Suprapubic skin (tissue), 4 donors: Measurements from ENCODE around the gene STX11. TPM values are rescaled to one million over a fixed set of nuclear protein-coding genes. Genes with fewer than 3 reads are reported as not detected.

ENCODE experiments used
- DNase-seq, 2 donors: peaks; one replicate each; pipeline ENCODE4 v3.0.0-alpha.2; 2019; ENCODE audit warnings: low spot score in 2 of 2
- H3K27ac ChIP-seq: fragments of 200-600 bp; sonication (generic); one replicate; pipeline ENCODE4 v1.5.1; 2019
- H3K27me3 ChIP-seq: fragments of 200-600 bp; sonication (generic); one replicate; pipeline ENCODE4 v1.5.1; 2019
- H3K36me3 ChIP-seq: fragments of 200-600 bp; sonication (generic); one replicate; pipeline ENCODE4 v1.5.1; 2019
- H3K4me1 ChIP-seq: fragments of 200-600 bp; sonication (generic); one replicate; pipeline ENCODE4 v1.5.1; 2019
- H3K4me3 ChIP-seq: fragments of 200-600 bp; sonication (generic); one replicate; pipeline ENCODE4 v1.5.1; 2019; ENCODE audit warnings: mild to moderate bottlenecking
- H3K9me3 ChIP-seq: fragments of 200-600 bp; sonication (generic); one replicate; pipeline ENCODE4 v1.5.1; 2019
- CTCF ChIP-seq, 2 donors: fragments of 200-600 bp in 1 of 2; fragments of 450-650 bp in 1 of 2; sonication (generic) in 1 of 2; IDR thresholded peaks; one replicate each; pipeline ENCODE4 v1.5.1; 2016 to 2019; ENCODE audit warnings: antibody characterized with exemption in 2 of 2, mild to moderate bottlenecking in 1 of 2, moderate library complexity in 1 of 2
- EP300 ChIP-seq: sonication (generic); formaldehyde crosslinking; IDR thresholded peaks from one replicate; pipeline ENCODE4 v1.6.1; 2017; ENCODE audit warnings: antibody characterized with exemption
- POLR2A ChIP-seq, 2 donors: fragments of 450-650 bp; IDR thresholded peaks; one replicate each; pipeline ENCODE4 v1.6.1; 2017; ENCODE audit warnings: antibody characterized with exemption in 2 of 2, mild to moderate bottlenecking in 2 of 2, moderate library complexity in 2 of 2
- POLR2AphosphoS5 ChIP-seq, 3 donors: sonication (generic); formaldehyde crosslinking; IDR thresholded peaks; one replicate each; pipeline ENCODE4 v1.6.1; 2017; ENCODE audit warnings: antibody characterized with exemption in 3 of 3
- WGBS: methylation state at CpG from one replicate; pipeline ENCODE4 v1.1.5; 2018; 5-methylcytosine and 5-hydroxymethylcytosine counted together
- total RNA-seq, 4 donors: library from RNA; depleted of rRNA; stranded (reverse); fragments of >200 nt; gene quantifications; one replicate each; pipeline ENCODE4 v1.1.0, GENCODE V29; 2016

STX11 gene
- total RNA-seq, 4 donors from 2014 or later: 12.4 to 28.2 (median 17.3) TPM

DNA sequence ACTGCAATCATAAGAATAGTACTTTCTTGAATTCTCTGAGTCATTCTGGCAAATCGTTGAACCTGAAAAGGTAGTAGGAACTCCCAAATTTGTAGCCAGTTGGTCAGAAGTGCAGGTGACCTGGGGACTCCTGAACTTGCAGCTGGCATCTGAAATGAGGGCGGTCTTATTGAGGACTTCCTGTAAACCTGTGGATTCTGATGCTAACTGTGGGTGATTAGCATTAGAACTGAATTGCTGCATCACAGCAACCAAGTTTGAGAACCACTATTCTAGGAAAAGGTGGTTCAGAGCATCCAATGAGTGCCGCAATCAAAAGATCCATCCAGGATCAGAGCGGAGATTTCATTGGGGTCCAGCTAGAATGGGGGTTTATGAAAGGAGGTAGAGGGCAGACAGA, 84.6 kb downstream of the STX11 start:
- Histone ChIP-seq H3K9me3 (no peaks in the 10 kb centered on the region), H3K36me3 (no peaks in the 10 kb centered on the region), H3K4me3 (no peak overlapping the region), H3K27ac (no peak overlapping the region), H3K4me1 (peaks cover 13% of the 10 kb centered on the region), H3K27me3 (no peaks in the 10 kb centered on the region)
- 75% methylated on average over 4 of the region's 4 CpGs for WGBS
- no peak for TF ChIP-seq POLR2AphosphoS5 (IDR thresholded peaks at IDR 0.05)
- TF ChIP-seq EP300: no peak
- no peak for TF ChIP-seq POLR2A (IDR thresholded peaks at IDR 0.05)
- no peak for TF ChIP-seq CTCF (IDR thresholded peaks at IDR 0.05)
- no peak for DNase-seq

Other genes with a start within 250 kb of the STX11 start
- 10 to 100 TPM; 43.7 to 57.0 (median 51.2) TPM for gene PLAGL1, start 142.3 kb upstream of the STX11 start, total RNA-seq
- 100 to 1,000 TPM; 111 to 218 (median 173) TPM for gene SF3B5, start 54.9 kb upstream of the STX11 start, total RNA-seq
- 100 to 1,000 TPM in 2 of 4 donors, 10 to 100 TPM in 2; 76.1 to 147 (median 93.1) TPM for gene UTRN, start 134.8 kb downstream of the STX11 start, total RNA-seq